Stimulated activated CD4-positive, alpha-beta T cell treated with anti-CD3 and anti-CD28 coated beads, Interleukin-4, amount 100 ng/mL, for 4 hours (primary cell): ENCODE results near the gene PPM1M.
"Not testable (repeated sequence)": the region's sequence is repeated elsewhere in the genome, so short reads cannot be mapped to it uniquely, and the experiment has no call there.

Experiments used
- DNase-seq, 2 experiments: peaks; one replicate each; pipeline ENCODE4 v3.0.0-alpha.2; 2020

Gene PPM1M

DNA sequence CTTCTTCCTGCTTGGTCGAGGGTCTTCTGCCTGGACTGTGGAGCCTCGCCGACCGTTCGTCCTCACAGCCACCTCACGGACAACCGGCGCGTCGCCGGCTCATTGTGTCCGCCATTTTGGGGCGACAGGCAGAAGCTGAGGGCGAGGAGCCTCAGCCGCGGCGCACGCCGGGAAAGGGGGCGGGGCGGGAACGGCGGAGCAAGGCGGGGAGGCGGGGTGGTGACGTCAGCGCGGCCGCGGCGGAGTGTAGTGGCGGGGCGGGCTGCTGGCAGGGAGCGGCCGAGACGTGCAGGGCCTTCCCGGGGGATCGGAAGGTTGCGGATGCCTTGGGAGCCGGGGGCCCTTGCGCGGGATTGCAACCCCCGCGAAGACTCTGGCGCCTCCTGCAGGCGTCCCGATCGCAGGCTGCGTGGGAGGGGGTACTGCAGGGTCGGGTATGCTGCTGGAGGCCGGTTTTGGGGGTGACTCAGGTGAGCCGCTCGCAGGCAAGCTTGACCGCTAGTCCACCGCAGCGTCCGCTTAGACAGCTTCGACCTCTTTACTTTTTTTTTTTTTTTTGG, 33.0 kb downstream of the PPM1M start, which contains the start of gene WDR82:
TSS of gene WDR82 (minus strand) at position 140 of the 560 bp plus-strand sequence. CDS start 288 bp downstream, outside the sequence.
- DNase-seq = peak; percentile 94 to 100

DNA sequence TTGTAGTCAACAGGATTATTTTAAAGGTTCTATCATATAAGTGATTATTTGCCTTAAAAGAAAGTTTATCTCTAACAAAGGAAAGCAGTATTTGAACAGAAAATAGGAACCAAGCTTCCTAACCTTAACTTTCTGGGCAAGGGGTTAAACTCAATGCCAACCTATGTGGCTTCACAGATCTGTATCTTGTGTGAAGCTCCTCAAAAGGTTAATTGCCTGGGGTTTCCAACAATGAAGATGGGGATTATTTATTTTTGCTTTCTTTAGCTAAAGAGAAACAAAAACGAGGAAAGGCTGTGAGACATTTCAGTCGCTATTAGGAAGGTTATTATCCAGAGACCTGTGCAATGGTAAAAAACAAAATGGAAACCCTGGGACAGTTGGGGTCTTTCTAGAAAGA, 34.0 kb downstream of the PPM1M start:
- DNase-seq = no peak

DNA sequence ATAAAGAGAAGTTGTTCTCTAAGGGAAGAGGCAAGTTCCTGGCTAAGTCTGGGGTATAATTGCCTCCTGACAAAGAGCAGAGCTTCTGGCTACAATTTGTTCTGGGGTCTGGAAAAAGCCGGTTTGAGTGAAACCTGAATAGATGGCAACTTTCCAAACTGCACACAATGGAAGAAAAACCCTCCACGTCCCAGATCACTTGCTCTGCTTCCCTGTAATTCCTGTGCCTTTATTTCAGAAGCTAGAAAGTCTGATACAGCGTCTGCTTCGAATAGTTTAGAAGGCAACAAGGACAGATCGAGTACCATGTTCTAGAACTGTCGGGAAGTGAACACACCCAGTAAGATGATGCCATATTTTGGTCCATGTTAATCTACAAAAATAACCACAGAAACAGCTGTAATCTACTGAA, 34.5 kb downstream of the PPM1M start:
- DNase-seq = no peak

DNA sequence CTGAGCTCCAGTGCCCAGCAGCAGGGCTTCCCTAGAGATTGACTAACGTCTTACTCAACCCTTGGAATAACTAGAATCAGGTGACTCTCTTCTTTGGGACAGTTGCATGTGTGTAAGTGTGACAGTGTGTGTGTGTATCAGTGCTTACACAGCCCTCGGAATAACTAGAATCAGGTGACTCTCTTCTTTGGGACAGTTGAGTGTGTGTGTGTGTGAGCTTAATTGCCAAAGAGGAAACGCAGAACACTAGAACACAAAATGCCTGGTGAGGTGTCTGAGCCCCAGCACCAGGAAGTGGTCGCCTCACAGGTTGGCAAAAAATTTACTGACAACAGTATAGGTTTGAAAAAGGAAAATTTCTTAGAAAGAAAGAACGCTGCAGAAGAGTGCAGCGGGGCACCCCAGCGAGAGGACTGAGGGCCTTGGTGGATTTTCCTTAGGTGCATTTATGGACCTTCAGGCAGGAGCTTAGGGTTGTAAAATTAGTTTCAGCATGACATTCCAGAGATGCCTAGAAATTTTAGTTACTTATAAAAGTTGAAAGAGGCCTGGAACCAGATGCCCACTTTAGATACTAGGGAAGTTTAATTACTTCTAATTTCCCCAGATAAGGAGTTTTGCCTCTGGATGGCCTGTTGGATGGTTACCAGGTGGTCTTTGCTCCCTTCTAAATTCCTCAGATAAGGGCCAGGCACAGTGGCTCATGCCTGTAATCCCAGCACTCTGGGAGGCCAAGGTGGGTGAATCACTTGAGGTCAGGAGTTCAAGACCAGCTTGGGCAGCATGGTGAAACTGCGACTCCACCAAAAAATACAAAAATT, 36.6 kb downstream of the PPM1M start:
- DNase-seq = peak in 1 of 2 experiments; percentile 29

DNA sequence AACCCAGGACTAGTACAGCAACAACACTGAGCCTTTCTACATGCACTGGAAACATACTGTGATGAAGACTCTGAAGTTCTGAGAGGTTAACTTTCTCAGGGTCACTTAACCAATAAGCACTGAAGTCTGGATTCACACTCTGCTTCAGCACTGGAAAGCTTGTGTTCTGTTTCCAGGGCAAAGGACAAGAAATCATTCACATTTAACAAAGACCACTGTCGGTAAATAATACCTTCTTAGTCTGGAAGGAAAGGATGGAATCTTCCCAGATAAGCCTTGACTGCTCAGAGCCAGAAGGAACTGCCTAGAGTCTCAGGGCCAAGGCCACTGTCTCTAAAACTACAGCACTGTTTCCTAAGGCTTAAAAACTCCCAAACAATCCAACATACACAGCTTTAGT, 37.7 kb downstream of the PPM1M start:
- no peak for DNase-seq

DNA sequence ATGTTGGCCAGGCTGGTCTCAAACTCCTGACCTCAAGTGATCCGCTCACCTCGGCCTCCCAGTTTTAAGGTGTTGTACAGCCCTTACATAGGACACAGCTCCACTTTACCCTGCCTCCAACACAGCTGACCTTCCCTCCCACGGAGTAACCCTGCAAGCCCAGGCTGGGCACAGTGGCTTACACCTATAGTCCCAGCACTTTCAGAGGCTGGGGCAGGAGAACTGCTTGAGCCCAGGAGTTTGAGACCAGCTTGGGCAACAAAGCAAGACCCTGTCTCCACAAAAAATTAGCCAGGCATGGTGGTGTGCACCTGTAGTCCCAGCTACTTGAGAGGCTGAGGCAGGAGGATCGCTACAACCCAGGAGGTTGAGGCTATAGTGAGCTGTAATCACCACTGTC, 38.5 kb downstream of the PPM1M start:
- not testable (repeated sequence) for DNase-seq

DNA sequence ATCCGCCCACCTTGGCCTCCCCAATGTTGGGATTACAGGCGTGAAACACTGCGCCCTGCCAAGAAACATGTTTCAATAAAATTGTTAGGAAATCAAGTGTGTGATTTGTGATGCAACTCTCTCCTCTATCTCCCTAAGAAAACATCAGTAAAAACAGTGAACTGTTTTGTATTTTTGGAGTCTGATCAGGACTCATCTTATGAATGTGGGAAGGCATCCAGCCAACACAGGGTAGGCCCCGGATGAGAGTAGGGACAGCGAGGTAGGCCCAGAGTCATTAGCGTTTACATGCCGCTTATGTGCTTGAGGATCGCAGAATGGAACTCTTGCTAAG, 41.2 kb downstream of the PPM1M start:
- no peak for DNase-seq

DNA sequence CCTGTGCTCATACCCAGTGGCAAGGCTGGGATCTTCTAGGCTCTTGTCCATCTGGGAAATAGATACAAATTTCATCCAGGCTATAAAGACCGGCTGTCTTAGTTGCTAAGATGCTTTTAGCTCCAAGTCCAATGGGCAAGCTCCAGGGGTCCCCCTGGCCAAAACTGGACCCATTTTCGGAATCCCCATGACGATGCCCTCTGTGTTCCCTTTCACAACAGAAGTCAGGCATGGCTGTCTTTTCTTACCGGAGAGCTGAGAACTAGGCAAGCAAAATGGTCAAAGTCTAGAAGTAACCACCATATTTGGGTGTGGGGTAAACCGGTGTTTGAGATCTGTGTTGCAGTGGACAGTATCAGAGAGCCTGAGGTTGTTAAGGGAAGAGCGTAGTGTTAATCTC, 43.1 kb downstream of the PPM1M start:
- no peak for DNase-seq

DNA sequence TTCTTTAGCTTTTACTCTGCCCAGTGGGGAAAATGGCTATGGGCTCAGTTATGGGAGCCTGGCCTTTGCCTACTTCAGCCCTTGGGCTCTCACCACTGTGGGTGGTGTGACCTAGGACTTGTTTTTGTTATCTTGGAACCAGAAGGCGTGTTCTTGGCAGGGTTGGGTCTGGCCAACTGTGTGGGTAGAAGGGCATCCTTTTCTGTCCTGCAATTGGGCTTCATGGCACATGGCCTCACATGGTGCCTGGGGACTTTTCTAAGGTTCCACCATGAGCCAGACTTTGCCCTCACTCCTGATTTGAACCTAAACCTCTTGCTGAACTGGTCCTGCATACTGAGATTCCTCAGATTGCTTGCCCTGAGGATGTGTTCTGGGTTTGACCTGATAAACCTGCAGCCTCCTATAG, 43.8 kb downstream of the PPM1M start:
- no peak for DNase-seq

DNA sequence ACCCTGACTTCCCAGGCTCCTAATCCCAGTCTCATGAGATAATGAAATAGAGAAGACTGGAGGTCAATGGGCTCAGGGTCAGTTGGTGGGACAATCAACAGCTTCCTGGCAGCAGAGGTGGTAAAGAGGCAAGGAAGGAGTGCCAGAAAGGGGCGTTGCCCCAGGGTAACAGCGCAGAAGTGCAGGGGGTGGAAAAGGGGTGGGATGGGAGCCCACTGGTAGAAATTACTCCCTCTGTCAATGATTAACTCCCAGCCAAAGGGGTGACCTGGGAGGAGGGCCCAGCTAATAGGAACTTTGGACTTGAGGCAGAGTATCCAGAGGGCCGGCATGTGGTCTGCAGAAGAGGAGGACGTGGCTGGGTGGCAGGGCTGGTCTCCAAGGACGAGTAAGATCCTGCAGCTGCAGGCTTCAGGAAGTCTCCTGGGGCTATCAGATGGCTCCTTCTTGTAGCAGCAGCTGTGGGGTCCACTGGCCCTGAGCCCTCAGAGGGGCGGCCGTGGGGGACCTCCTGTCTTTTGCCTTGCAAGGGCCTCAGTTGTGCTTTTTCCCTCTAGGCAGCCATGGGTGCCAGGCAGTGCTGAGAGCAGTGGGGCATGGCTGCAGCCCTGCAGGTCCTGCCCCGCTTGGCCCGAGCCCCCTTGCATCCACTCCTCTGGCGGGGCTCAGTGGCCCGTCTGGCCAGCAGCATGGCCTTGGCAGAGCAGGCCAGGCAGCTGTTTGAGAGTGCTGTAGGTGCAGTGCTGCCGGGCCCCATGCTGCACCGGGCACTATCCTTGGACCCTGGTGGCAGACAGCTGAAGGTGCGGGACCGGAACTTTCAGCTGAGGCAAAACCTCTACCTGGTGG, 44.4 kb downstream of the PPM1M start:
- no peak for DNase-seq

DNA sequence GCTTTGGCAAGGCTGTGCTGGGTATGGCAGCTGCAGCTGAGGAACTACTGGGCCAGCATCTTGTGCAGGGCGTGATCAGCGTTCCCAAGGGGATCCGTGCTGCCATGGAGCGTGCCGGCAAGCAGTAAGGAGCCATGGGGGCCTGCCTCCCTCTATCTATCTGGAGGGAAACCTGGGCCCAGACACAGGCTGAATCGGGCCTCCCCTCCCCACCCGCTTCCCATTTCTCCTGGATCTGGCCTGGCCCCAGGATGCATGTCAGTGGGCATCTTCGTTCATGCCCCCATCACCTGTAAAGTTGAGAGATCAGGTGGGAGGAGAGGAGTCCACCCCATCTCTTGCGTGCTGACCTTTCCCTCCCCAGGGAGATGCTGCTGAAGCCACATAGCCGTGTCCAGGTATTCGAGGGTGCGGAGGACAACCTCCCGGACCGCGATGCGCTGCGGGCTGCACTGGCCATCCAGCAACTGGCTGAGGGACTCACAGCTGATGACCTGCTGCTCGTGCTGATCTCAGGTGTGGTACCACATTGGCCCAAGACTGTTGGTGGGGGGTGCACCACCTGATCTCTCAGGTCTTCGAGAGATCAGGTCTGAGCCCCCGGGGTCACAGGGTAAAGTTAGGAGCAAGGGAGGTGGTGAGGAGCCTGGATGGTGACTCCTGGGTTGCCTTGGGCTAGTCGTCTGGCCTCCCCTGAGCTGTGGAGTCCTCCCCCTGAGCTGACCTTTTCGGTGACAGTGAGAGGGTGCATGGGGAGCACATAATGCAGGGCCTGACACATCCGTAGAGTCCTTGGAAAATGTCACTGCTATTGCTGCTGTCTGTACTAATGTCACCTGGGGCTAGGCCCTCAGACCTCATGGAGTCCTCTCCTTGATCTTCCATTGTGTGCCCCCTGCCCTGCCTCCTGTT, 45.3 kb downstream of the PPM1M start:
- no peak for DNase-seq

DNA sequence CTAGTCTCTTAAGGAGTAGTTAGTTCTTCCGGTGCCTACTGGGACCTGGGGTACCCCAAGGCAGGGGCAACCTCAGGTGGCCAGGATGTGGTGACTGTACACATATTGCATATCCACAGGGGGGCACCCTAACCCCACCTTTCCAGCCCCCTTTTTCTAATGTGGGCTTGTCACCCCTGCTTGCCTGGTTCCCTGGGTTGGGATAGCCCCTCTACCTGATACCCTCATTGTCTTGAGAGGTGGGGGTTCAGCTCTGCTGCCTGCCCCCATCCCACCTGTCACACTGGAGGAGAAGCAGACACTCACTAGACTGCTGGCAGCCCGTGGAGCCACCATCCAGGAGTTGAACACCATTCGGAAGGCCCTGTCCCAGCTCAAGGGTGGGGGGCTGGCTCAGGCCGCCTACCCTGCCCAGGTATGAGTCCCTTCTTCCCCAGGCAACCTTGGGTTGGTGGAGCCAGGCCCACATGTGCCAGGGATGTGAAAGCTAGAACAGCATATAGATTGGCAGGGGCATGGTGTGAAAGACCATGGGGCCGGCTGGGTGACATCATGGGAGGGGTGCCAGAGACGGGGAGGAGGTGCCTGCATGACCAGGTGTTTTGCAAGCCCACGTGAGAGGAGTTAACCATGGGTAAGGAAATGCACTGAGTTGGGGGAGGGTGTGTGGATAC, 46.1 kb downstream of the PPM1M start:
- DNase-seq = peak; percentile 30 to 31

DNA sequence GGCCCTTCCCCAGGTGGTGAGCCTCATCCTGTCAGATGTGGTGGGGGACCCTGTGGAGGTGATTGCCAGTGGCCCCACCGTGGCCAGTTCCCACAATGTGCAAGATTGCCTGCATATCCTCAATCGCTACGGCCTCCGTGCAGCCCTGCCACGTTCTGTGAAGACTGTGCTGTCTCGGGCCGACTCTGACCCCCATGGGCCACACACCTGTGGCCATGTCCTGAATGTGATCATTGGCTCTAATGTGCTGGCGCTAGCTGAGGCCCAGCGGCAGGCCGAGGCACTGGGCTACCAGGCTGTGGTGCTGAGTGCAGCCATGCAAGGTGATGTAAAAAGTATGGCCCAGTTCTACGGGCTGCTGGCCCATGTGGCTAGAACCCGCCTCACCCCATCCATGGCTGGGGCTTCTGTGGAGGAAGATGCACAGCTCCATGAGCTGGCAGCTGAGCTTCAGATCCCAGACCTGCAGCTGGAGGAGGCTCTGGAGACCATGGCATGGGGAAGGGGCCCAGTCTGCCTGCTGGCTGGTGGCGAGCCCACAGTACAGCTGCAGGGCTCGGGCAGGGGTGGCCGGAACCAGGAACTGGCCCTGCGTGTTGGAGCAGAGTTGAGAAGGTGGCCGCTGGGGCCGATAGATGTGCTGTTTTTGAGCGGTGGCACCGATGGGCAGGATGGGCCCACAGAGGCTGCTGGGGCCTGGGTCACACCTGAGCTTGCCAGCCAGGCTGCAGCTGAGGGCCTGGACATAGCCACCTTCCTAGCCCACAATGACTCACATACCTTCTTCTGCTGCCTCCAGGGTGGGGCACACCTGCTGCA, 46.9 kb downstream of the PPM1M start:
- DNase-seq = no peak

DNA sequence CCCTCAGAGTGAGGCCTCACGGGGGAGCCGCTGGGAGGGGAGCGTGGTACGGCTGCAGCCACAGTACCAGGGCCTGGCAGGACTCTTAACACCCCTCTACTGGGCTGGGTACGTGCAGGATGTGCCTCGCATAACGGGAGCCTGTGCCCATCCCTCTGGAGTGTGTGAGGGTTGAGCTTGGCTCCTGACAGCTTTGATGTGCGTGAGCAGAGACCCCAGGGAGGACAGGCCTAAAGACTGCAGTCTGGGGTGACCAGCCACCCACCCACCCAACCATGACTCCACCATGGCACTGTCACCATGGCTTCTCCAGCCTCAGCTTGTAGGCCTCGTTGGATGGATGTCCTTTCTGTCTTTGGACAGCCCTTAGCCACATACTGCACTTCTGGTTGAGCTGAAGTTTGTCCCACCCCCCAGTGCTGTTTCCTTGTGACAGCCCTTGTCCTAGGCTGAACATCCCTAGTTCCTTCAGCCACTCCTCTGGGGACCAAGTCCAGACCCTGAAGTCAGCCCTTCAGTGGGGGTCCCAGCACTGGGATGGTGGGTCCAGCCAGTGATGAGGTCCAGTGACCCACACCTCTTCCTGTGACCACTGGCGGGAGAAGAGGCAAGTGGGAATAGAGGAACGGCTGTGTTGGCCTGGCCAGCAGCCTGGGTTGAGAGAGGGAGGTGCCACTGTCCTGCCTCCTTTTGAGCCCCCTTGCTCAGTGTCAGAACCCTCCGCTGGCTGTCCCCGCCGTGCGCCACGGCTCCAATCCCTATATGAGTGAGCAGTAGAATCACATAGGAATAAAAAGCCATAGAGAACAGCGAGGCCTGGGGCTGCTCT, 48.1 kb downstream of the PPM1M start:
- DNase-seq = no peak

DNA sequence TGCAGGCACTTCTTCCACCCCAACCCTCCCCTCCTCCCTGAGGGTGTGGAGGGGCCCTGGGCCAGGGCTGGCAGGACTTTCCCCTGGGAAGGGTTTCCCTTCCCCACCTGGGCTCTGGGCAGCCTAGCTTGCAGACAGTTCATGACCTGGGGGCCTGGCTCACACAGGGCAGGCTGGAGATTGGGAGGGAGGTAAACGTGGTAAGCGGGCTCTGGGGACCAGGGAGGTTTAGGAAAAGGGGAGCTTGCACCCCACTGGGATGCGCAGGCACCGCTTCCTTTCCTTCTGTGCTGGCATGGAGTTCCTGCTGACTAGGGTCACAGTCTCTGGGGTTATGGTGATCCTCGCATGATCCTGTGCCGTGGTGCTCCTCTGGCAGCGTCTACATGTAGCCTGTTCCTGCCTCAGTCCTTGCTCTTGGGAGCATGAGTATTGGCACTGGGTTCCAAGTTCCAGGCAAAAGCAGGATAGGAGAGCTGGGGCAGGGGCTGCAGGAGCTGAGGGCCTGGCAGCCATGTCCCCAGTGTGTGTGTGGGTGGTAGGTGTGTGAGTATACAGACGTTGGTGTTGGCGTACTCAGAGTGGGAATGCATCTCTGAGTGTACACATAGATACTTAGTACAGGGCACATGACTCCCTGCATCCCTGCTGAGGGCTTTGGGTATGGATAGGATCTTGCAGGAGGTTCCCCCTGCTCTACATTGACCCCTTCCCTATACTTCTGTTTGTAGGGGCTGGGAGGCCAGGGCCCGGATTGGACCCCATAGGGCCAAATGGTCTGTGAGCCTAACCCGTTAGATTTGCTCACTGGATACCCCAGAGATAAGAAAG, 49.0 kb downstream of the PPM1M start:
- DNase-seq = no peak

DNA sequence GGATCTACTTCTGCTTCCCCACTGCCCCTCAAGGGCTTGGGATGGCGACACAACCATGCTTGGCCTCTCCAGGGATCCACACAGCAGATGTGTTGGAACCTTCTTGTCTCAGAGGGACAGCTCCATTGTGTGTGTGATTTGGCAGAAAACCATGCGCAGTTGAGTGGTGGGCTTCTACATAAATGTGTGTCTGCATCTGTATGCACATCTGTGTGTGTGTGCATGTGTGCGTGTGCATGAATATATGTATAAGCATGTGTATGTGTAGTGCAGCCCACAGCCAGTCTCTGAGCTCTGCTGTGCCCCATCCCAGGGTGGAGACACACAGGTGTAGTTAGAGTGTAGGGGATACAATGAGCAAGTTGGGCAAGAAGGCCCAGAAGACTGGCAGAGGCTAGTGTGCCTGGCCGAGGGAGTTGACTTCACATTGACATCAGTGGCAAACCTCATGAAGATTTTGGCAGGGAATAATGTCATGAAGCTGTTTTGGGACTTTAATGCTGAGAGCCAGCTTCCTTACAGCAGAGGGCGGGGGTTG, 50.2 kb downstream of the PPM1M start:
- DNase-seq = no peak

DNA sequence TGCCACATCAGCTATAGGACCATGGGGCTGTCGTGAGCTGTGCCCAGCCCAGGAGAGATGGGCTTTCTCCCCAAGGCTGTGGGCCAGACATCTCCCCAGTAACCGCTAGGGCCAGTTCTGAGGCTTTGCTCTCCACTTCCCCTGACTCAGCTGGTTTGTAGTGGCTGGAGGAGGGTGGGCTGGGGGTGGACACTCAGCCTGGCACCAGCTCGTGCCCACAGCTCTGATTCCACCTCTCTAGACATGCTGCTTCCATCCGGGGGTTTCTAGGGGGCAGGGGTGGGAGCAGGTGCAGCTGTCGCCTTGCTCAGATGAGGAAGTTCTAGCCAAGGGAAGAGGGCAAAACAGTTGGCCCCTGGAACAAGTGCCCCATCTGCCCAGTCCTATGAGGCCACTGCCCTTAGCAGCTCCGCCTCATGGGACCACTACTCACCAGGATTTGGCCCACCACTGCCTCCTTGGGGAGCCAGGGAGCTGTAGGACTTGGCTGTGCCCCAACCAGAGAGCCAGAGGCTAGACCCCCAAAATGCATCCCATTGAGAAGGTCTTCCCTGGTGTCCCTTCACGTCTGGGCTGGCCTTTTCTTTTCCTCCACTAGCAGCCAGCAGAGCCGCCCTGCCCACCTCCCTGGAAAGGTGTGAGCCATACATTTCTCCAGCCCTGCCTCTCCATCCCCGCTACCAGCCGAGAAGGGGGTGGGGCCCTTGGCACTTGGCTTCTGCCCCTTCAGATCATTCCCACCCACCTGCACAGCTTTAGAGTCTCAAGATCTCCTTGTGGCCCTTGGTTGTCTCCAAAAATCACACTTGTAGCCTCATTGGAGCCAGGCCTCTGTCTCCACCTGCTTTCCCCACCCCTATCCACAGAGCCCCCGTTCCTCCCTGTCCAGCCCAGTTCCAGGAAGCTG, 51.9 kb downstream of the PPM1M start:
- no peak for DNase-seq
